WTC11 (cell line): ENCODE data around the gene CCDC88B. TPM values are rescaled to one million over a fixed set of nuclear protein-coding genes. Genes with fewer than 3 reads are reported as not detected.
"Not testable (repeated sequence)": the region's sequence is repeated elsewhere in the genome, so short reads cannot be mapped to it uniquely, and the experiment has no call there.

Source experiments
- ATAC-seq: fragments of 200-7000 bp; cut with Tn5 transposase; 2 replicates; pipeline ENCODE4 v1.10.0; 2021; ENCODE audit warnings: mild to moderate bottlenecking, moderate library complexity
- CTCF ChIA-PET: fragments of 300-600 bp; sonication (Branson Sonifier 250); formaldehyde crosslinking; loops from one replicate; lab custom pipeline; 2021; ENCODE audit warnings: antibody characterized with exemption; lab: Charles Lee
- POLR2A ChIA-PET: fragments of 350-600 bp; sonication (Branson Sonifier 250); formaldehyde crosslinking; loops from one replicate; lab custom pipeline; 2021; ENCODE audit warnings: antibody characterized with exemption; lab: Charles Lee
- DNase-seq: peaks from one replicate; pipeline ENCODE4 v3.0.0; 2021; ENCODE audit warnings: low spot score
- H3K27ac Mint-ChIP-seq: 2 replicates; pipeline ENCODE4 v1.8.0; 2021; ENCODE audit warnings: mixed read lengths
- H3K27me3 Mint-ChIP-seq: 2 replicates; pipeline ENCODE4 v1.8.0; 2021; ENCODE audit warnings: low read depth, mild to moderate bottlenecking, moderate library complexity, mixed read lengths
- H3K36me3 Mint-ChIP-seq: 2 replicates; pipeline ENCODE4 v1.8.0; 2021; ENCODE audit warnings: mixed read lengths
- H3K4me1 Mint-ChIP-seq: 2 replicates; pipeline ENCODE4 v1.8.0; 2022; ENCODE audit warnings: mixed read lengths
- H3K4me3 Mint-ChIP-seq: 2 replicates; pipeline ENCODE4 v1.8.0; 2021; ENCODE audit warnings: mild to moderate bottlenecking, moderate library complexity, mixed read lengths
- H3K9me3 Mint-ChIP-seq: 2 replicates; pipeline ENCODE4 v1.8.0; 2021; ENCODE audit warnings: mixed read lengths
- AR ChIP-seq: fragments of 250-450 bp; sonication (Bioruptor Pico); IDR thresholded peaks from 2 replicates; pipeline ENCODE4 v1.9.0; 2021; ENCODE audit warnings: mild to moderate bottlenecking
- ATF6 ChIP-seq: sonication (generic); formaldehyde crosslinking; IDR thresholded peaks from 2 replicates; pipeline ENCODE4 v1.8.1; 2023; ENCODE audit warnings: mild to moderate bottlenecking, missing genetic modification reagents
- E2F5 ChIP-seq: sonication (generic); formaldehyde crosslinking; IDR thresholded peaks from 2 replicates; pipeline ENCODE4 v1.8.1; 2022; ENCODE audit warnings: mild to moderate bottlenecking, moderate library complexity, missing genetic modification reagents
- ESRRA ChIP-seq: sonication (generic); formaldehyde crosslinking; IDR thresholded peaks from 2 replicates; pipeline ENCODE4 v1.8.1; 2022; ENCODE audit warnings: mild to moderate bottlenecking, missing genetic modification reagents, borderline replicate concordance
- FOXP1 ChIP-seq: sonication (generic); formaldehyde crosslinking; IDR thresholded peaks from 2 replicates; pipeline ENCODE4 v1.8.0; 2022; ENCODE audit warnings: missing genetic modification reagents, mild to moderate bottlenecking, moderate library complexity, borderline replicate concordance
- FOXP4 ChIP-seq: sonication (generic); formaldehyde crosslinking; IDR thresholded peaks from 2 replicates; pipeline ENCODE4 v1.8.0; 2022; ENCODE audit warnings: mild to moderate bottlenecking, missing genetic modification reagents
- HMGA2 ChIP-seq: fragments of 250-450 bp; sonication (Bioruptor Pico); IDR thresholded peaks from 2 replicates; pipeline ENCODE4 v1.4.0; 2021; ENCODE audit warnings: mild to moderate bottlenecking, moderate library complexity
- IRF2 ChIP-seq: sonication (generic); formaldehyde crosslinking; IDR thresholded peaks from 2 replicates; pipeline ENCODE4 v1.8.0; 2022; ENCODE audit warnings: low read depth, missing genetic modification reagents, borderline replicate concordance
- NFYB ChIP-seq: sonication (generic); formaldehyde crosslinking; conservative IDR thresholded peaks from 2 replicates; pipeline ENCODE4 v1.8.0; 2022; ENCODE audit warnings: low read depth, missing genetic modification reagents
- OVOL2 ChIP-seq: fragments of 250-450 bp; sonication (Bioruptor Pico); IDR thresholded peaks from 2 replicates; pipeline ENCODE4 v1.9.0; 2021; ENCODE audit warnings: mild to moderate bottlenecking, borderline replicate concordance
- SOX15 ChIP-seq: fragments of 250-450 bp; sonication (Bioruptor Pico); IDR thresholded peaks from 2 replicates; pipeline ENCODE4 v1.9.0; 2021; ENCODE audit warnings: mild to moderate bottlenecking
- TEAD1 ChIP-seq: sonication (generic); formaldehyde crosslinking; IDR thresholded peaks from 2 replicates; pipeline ENCODE4 v1.8.0; 2022; ENCODE audit warnings: mild to moderate bottlenecking, missing genetic modification reagents
- TEAD4 ChIP-seq: sonication (generic); formaldehyde crosslinking; IDR thresholded peaks from 2 replicates; pipeline ENCODE4 v1.8.0; 2022; ENCODE audit warnings: mild to moderate bottlenecking, missing genetic modification reagents
- ZNF121 ChIP-seq: sonication (generic); formaldehyde crosslinking; IDR thresholded peaks from 2 replicates; pipeline ENCODE4 v1.8.0; 2023; ENCODE audit warnings: missing genetic modification reagents
- ZNF219 ChIP-seq: sonication (generic); formaldehyde crosslinking; IDR thresholded peaks from 2 replicates; pipeline ENCODE4 v1.8.0; 2023; ENCODE audit warnings: missing genetic modification reagents, mild to moderate bottlenecking, borderline replicate concordance
- ZNF263 ChIP-seq: sonication (generic); formaldehyde crosslinking; IDR thresholded peaks from 2 replicates; pipeline ENCODE4 v1.8.1; 2022; ENCODE audit warnings: low read depth, mild to moderate bottlenecking, moderate library complexity, missing genetic modification reagents
- ZNF396 ChIP-seq: fragments of 250-450 bp; sonication (Bioruptor Pico); IDR thresholded peaks from 2 replicates; pipeline ENCODE4 v1.8.0; 2021; ENCODE audit warnings: mild to moderate bottlenecking, moderate library complexity, borderline replicate concordance
- ZNF532 ChIP-seq: fragments of 250-450 bp; sonication (Bioruptor Pico); IDR thresholded peaks from 2 replicates; pipeline ENCODE4 v1.9.0; 2021; ENCODE audit warnings: mild to moderate bottlenecking, borderline replicate concordance
- total RNA-seq: library from RNA; stranded (reverse); gene quantifications from 3 replicates; pipeline ENCODE4 v1.2.3, GENCODE V29; 2021

The CCDC88B gene
- total RNA-seq, 1 experiment from 2014 or later, result 17.0 TPM

GRCh38 chr11:64321533-64321932, 18.5 kb upstream of the CCDC88B start (continued):
- TF ChIP-seq ZNF219 (CRISPR knock-in tag) (no peak), IRF2 (CRISPR knock-in tag) (no peak)

GRCh38 chr11:64322925-64323260, 17.1 kb upstream of the CCDC88B start:
- Mint-ChIP-seq H3K27ac (no peak overlapping the region), H3K36me3 (peaks cover 15% of the 10 kb centered on the region), H3K4me1 (peaks cover 13% of the 10 kb centered on the region), H3K9me3 (0 out of 2 replicates have a peak, but pooled peaks cover 3% of the 10 kb centered on the region), H3K4me3 (no peak overlapping the region), H3K27me3 (peaks cover 7% of the 10 kb centered on the region; the same call in 1 of the 2 replicates)
- DNase-seq (no peak), ATAC-seq (no peak)
- ChIA-PET CTCF (interaction anchor here (1.9 to 4.9 kb wide), 3 partner anchors 9 to 33 kb away, joined by 10 to 48 read pairs (median 38); no protein-coding TSS in a partner anchor), POLR2A (interaction anchor here (2.9 kb wide), 1 partner anchor 18 kb away, joined by 11 read pairs; no protein-coding TSS in a partner anchor)
- TF ChIP-seq AR (CRISPR knock-in tag), result no peak
- TF ChIP-seq SOX15, result no peak

GRCh38 chr11:64323373-64323772, 16.6 kb upstream of the CCDC88B start:
- ATAC-seq, result no peak
- peaks cover 13% of the 10 kb centered on the region for H3K4me1 Mint-ChIP-seq
- CTCF ChIA-PET, result interaction anchor here (1.9 to 4.9 kb wide), 3 partner anchors 8 to 32 kb away, joined by 10 to 48 read pairs (median 38); no protein-coding TSS in a partner anchor
- H3K4me3 Mint-ChIP-seq, result no peak overlapping the region
- 0 out of 2 replicates have a peak, but pooled peaks cover 3% of the 10 kb centered on the region for H3K9me3 Mint-ChIP-seq
- no peak for DNase-seq
- peaks cover 9% of the 10 kb centered on the region; the same call in 1 of the 2 replicates for H3K27me3 Mint-ChIP-seq
- H3K27ac Mint-ChIP-seq, result peak overlapping the region; percentile 77; the same call in 1 of the 2 replicates
- TF ChIP-seq ZNF121 (no peak), TEAD4 (CRISPR knock-in tag) (no peak), TEAD1 (CRISPR knock-in tag) (no peak), HMGA2 (CRISPR knock-in tag) (no peak), ESRRA (CRISPR knock-in tag) (no peak), OVOL2 (CRISPR knock-in tag) (no peak), FOXP4 (no peak), NFYB (no peak), FOXP1 (CRISPR knock-in tag) (no peak), E2F5 (no peak), ZNF263 (CRISPR knock-in tag) (no peak), ATF6 (no peak), ZNF396 (CRISPR knock-in tag) (no peak), ZNF532 (CRISPR knock-in tag) (no peak)
- TF ChIP-seq, all 79 proteins: peak for 0
- POLR2A ChIA-PET, result interaction anchor here (2.9 kb wide), 1 partner anchor 18 kb away, joined by 11 read pairs; no protein-coding TSS in a partner anchor
- peaks cover 15% of the 10 kb centered on the region for H3K36me3 Mint-ChIP-seq

- ChIA-PET POLR2A (interaction anchor here (0.6 to 2.9 kb wide), 2 partner anchors 17 to 1484 kb away, joined by 4 to 11 read pairs; no protein-coding TSS in a partner anchor), CTCF (interaction anchor here (0.8 to 4.9 kb wide), 5 partner anchors 8 to 72 kb away, joined by 3 to 48 read pairs (median 10); no protein-coding TSS in a partner anchor)
- H3K27me3 Mint-ChIP-seq, DNase-seq, H3K9me3 Mint-ChIP-seq, H3K4me3 Mint-ChIP-seq, ATAC-seq: not testable (repeated sequence)
- Mint-ChIP-seq H3K27ac (peak overlapping the region; percentile 77), H3K36me3 (peaks cover 15% of the 10 kb centered on the region), H3K4me1 (peaks cover 11% of the 10 kb centered on the region)
These were observed 16.0 kb upstream of the CCDC88B start for GRCh38 chr11:64323984-64324383.
